Mucosa of gallbladder (tissue), 1 donor: ENCODE measurements around the gene ARHGAP22. TPM values are rescaled to one million over a fixed set of nuclear protein-coding genes. Genes with fewer than 3 reads are reported as not detected.
"Not testable (repeated sequence)": the region's sequence is repeated elsewhere in the genome, so short reads cannot be mapped to it uniquely, and the experiment has no call there.

Experiments
- DNase-seq: peaks from one replicate; pipeline ENCODE4 v3.0.0-alpha.2; 2020; ENCODE audit warnings: low spot score
- total RNA-seq: library from RNA; stranded (reverse); gene quantifications from one replicate; pipeline ENCODE4 v1.2.1, GENCODE V29; 2021
- donor health status: DM: no; HTN: no; CAD: no.

The ARHGAP22 gene
- total RNA-seq, 1 donor from 2014 or later = 8.8 TPM

- DNase-seq = no peak
Observed at GRCh38 chr10:48450233-48450740, 154.6 kb downstream of the ARHGAP22 start.

GRCh38 chr10:48449501-48450232, 155.2 kb downstream of the ARHGAP22 start:
- DNase-seq = no peak

- DNase-seq = no peak
Observed at GRCh38 chr10:48448796-48449195, 156.1 kb downstream of the ARHGAP22 start.

- no peak for DNase-seq
Observed at GRCh38 chr10:48447356-48448215, 157.3 kb downstream of the ARHGAP22 start.

- DNase-seq = no peak
Observed at GRCh38 chr10:48446785-48447184, 158.1 kb downstream of the ARHGAP22 start.

- DNase-seq = no peak
Observed at GRCh38 chr10:48445932-48446331, 158.9 kb downstream of the ARHGAP22 start.

- no peak for DNase-seq
Observed at GRCh38 chr10:48444861-48445841, 159.7 kb downstream of the ARHGAP22 start.

GRCh38 chr10:48444266-48444665, 160.6 kb downstream of the ARHGAP22 start:
- no peak for DNase-seq

GRCh38 chr10:48442809-48443177, 162.1 kb downstream of the ARHGAP22 start:
- no peak for DNase-seq

- DNase-seq = no peak
Observed at GRCh38 chr10:48442090-48442808, 162.6 kb downstream of the ARHGAP22 start.

- DNase-seq = no peak
Observed at GRCh38 chr10:48440771-48441170, 164.1 kb downstream of the ARHGAP22 start.

- DNase-seq = peak; percentile 53
Observed at GRCh38 chr10:48439581-48440041, 165.3 kb downstream of the ARHGAP22 start.

GRCh38 chr10:48439031-48439430, 165.8 kb downstream of the ARHGAP22 start:
- no peak for DNase-seq

- DNase-seq = no peak
Observed at GRCh38 chr10:48437546-48437945, 167.3 kb downstream of the ARHGAP22 start.

- DNase-seq = no peak
Observed at GRCh38 chr10:48431871-48432270, 173.0 kb downstream of the ARHGAP22 start.

- DNase-seq = no peak
Observed at GRCh38 chr10:48430402-48430993, 174.4 kb downstream of the ARHGAP22 start.

- no peak for DNase-seq
Observed at GRCh38 chr10:48429309-48429708, 175.6 kb downstream of the ARHGAP22 start.

- no peak for DNase-seq
Observed at GRCh38 chr10:48428896-48429295, 176.0 kb downstream of the ARHGAP22 start.

GRCh38 chr10:48423884-48424283, 181.0 kb downstream of the ARHGAP22 start:
- DNase-seq = no peak

- DNase-seq = not testable (repeated sequence)
Observed at GRCh38 chr10:48421862-48422261, 183.0 kb downstream of the ARHGAP22 start.
